ENCODE results near the gene ARSB. TPM values are rescaled to one million over a fixed set of nuclear protein-coding genes. Genes with fewer than 3 reads are reported as not detected.

Gene ARSB
- total and polyA plus RNA-seq, 9 of the 15 experiments (the other 6 are each of a cell fraction or from before 2014, with no cell fraction given): 0.52 to 4.6 (median 2.4) TPM

DNA sequence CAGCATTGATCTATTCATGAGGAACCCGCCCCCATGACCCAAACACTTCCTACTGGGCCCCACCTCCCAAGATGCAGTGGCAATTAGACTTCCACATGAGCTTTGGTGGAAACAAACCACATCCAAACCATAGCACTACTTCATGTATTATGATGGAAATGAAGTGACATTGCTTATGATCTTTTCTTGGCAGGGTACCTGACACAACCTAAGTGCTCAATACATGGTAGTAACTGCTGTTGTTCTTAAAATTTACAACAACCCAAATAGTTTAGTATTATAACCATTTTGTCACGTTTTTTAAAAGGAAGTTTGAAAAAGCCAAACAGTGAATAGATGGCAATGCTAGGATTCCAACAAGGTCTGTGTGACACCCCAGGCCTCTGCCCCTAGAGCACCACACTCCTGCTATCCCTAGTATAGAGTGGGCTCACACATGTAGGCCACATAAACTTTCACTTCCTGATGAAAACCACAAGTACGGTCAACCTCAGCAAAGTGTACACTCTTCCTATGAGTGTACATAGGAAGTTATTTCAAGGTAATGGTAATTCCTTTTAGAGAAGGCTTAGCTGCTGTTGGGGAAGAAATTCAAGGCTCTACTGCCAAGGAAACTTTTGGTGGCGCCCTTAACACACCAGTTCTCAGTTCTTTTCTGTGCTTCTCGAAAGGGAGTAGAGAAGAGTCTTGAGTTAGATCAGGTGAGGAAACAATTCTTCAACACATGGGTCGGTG, 97.6 kb downstream of the ARSB start:
- CTCF ChIA-PET (ENCODE audit: low intra/inter-chr PET ratio): interaction anchor here (0.6 kb wide), 1 partner anchor 202 kb away, joined by 4 read pairs; no protein-coding TSS in a partner anchor
- Histone ChIP-seq H3K4me2 (ENCODE audit: insufficient read depth, low read length) (no peak overlapping the region), H3K9me3 (replicated peaks; ENCODE audit: control insufficient read depth, insufficient read depth, low read depth, low read length) (no peaks in the 10 kb centered on the region), H3K9ac (ENCODE audit: insufficient read depth in 1 of 2, low read depth in 2 of 2, low read length in 2 of 2) (no peak overlapping the region), H3K27ac (ENCODE audit: extremely low read depth, low read depth, low read length) (no peak overlapping the region), H3K79me2 (ENCODE audit: control insufficient read depth, insufficient read depth, low read length) (no peaks in the 10 kb centered on the region), H3K36me3 (ENCODE audit: control insufficient read depth, insufficient read depth, low read length) (no peaks in the 10 kb centered on the region), H3K4me3 (no peak overlapping the region), H4K20me1 (replicated peaks; ENCODE audit: control insufficient read depth, insufficient read depth, low read length) (no peaks in the 10 kb centered on the region), H3K4me1 (replicated peaks in 1 of 2; ENCODE audit: control insufficient read depth in 2 of 2, insufficient read depth in 2 of 2, low read length in 2 of 2) (no peaks in the 10 kb centered on the region), H3K9me1 (ENCODE audit: control insufficient read depth, insufficient read depth, low read length) (no peaks in the 10 kb centered on the region), H2AFZ (ENCODE audit: low read depth, low read length) (no peak overlapping the region), H3K27me3 (ENCODE audit: control insufficient read depth in 2 of 2, insufficient read depth in 2 of 2, low read length in 2 of 2) (peaks cover 0 to 7% of the 10 kb centered on the region in 2 experiments; a peak in 1 of 5 replicates)
- TF ChIP-seq RAD21 (CRISPR knock-in tag; conservative IDR thresholded peaks at IDR 0.05 in 1 of 2, IDR thresholded peaks at IDR 0.05 in 1 of 2): peak; percentile 27 to 37; a peak in 3 of 4 replicates
- no peak for TF ChIP-seq MCM7 (IDR thresholded peaks at IDR 0.05)
- POLR2A ChIA-PET: interaction anchor here (0.9 kb wide), 1 partner anchor 347 kb away, joined by 4 read pairs; no protein-coding TSS in a partner anchor
- WGBS (ENCODE audit: insufficient coverage, low coverage, missing lambda C conversion rate): 12% methylated on average over 6 of the region's 6 CpGs
- in situ Hi-C loops (cut with MboI) (no loop called here), intact Hi-C loops (cut with micrococcal nuclease) (loop anchor here (10.0 kb wide), 1 partner anchor 233 kb away; no protein-coding TSS in a partner anchor)
- FAIRE-seq: no peak
- no TSS peak for BruUV-seq (replicated peaks)
- DNase-seq (ENCODE audit: extremely low read depth in 1 of 4, low spot score in 3 of 4): no peak
- no peak for ATAC-seq

Data from K562 (cell line).